Memory B cell (primary cell): ENCODE measurements around the gene SETX.

ENCODE experiments used
- ATAC-seq: fragments of 150-1000 bp; cut with Tn5 transposase; 2 replicates; pipeline ENCODE4 v1.10.0; 2021; ENCODE audit warnings: low read depth, mild to moderate bottlenecking, moderate library complexity
- DNase-seq, 2 donors: peaks; one replicate each; pipeline ENCODE4 v3.0.0; 2022; ENCODE audit warnings: low spot score in 2 of 2
- H3K27ac Mint-ChIP-seq: one replicate; pipeline ENCODE4 v1.8.0; 2022; ENCODE audit warnings: mild to moderate bottlenecking, moderate library complexity, mixed read lengths
- H3K27me3 Mint-ChIP-seq: one replicate; pipeline ENCODE4 v1.8.0; 2022; ENCODE audit warnings: mixed read lengths
- H3K36me3 Mint-ChIP-seq: one replicate; pipeline ENCODE4 v1.8.0; 2022; ENCODE audit warnings: mild to moderate bottlenecking, mixed read lengths
- H3K4me1 Mint-ChIP-seq: one replicate; pipeline ENCODE4 v1.8.0; 2022; ENCODE audit warnings: mixed read lengths
- H3K4me3 Mint-ChIP-seq: one replicate; pipeline ENCODE4 v1.8.0; 2022; ENCODE audit warnings: mild to moderate bottlenecking, moderate library complexity, mixed read lengths
- H3K9me3 Mint-ChIP-seq: one replicate; pipeline ENCODE4 v1.8.0; 2022; ENCODE audit warnings: mixed read lengths

Gene SETX

GRCh38 chr9:132236662-132237311 is 118.0 kb downstream of the SETX start:
- no peak for DNase-seq
- H3K36me3 Mint-ChIP-seq, result no peaks in the 10 kb centered on the region
- no peak overlapping the region for H3K27ac Mint-ChIP-seq
- H3K9me3 Mint-ChIP-seq, result no peaks in the 10 kb centered on the region
- H3K27me3 Mint-ChIP-seq, result no peaks in the 10 kb centered on the region
- H3K4me3 Mint-ChIP-seq, result no peak overlapping the region
- peaks cover 10% of the 10 kb centered on the region for H3K4me1 Mint-ChIP-seq
- no peak for ATAC-seq

- Mint-ChIP-seq H3K4me3 (no peak overlapping the region), H3K9me3 (no peaks in the 10 kb centered on the region), H3K27me3 (no peaks in the 10 kb centered on the region), H3K4me1 (peaks cover 7% of the 10 kb centered on the region), H3K36me3 (no peaks in the 10 kb centered on the region), H3K27ac (no peak overlapping the region)
- DNase-seq (peak; percentile 80 to 88), ATAC-seq (no peak)
Measured at GRCh38 chr9:132235894-132236661, 118.7 kb downstream of the SETX start.

DNA sequence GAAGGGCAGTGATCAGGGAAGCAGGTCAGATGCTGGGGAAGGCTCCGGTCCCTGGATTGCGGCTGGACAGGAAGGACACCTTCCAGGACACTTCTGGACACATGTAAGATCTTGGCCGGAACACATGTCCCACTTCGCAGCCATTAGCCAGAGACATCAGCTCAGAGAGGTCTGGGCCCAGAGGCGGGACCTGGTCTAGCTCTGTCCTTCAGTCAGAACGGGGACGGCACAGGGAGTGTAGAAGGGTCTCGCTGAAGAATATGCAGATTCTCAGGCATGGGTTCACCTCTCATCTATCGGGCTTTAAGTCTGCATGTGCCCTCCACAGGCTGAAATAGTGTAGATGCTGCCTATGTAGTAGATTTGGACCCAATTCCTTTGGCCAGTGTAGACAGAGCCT is 119.7 kb downstream of the SETX start:
- Mint-ChIP-seq H3K27me3 (peaks cover 1% of the 10 kb centered on the region), H3K27ac (no peak overlapping the region), H3K4me3 (no peak overlapping the region), H3K36me3 (no peaks in the 10 kb centered on the region), H3K4me1 (peaks cover 7% of the 10 kb centered on the region), H3K9me3 (no peaks in the 10 kb centered on the region)
- DNase-seq (no peak), ATAC-seq (no peak)

- peaks cover 1% of the 10 kb centered on the region for H3K27me3 Mint-ChIP-seq
- H3K4me1 Mint-ChIP-seq, result peaks cover 7% of the 10 kb centered on the region
- H3K27ac Mint-ChIP-seq, result no peak overlapping the region
- no peaks in the 10 kb centered on the region for H3K9me3 Mint-ChIP-seq
- no peak overlapping the region for H3K4me3 Mint-ChIP-seq
- DNase-seq (no peak), ATAC-seq (no peak)
- no peaks in the 10 kb centered on the region for H3K36me3 Mint-ChIP-seq
Measured at GRCh38 chr9:132234535-132234934, 120.3 kb downstream of the SETX start.

DNA sequence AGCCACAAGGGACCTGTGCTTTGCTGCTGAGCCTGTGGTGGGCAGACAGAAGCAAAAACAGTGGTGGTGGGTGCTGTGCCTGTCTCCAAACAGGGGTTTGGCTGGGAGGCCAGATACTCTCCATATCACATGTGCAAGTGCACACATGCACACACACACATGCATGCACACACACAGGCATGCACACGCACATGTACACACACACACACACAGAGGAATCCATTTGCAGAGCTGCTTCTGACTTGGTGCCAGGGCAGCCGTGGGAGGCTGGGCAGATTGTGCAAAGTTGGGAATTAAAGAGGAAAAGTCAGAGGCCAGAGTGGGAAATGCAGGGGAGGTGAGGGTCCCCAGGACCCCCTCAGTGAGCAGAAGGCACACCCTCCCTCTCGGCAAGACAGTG is 121.6 kb downstream of the SETX start:
- DNase-seq, result no peak
- Mint-ChIP-seq H3K4me3 (no peak overlapping the region), H3K36me3 (no peaks in the 10 kb centered on the region), H3K9me3 (no peaks in the 10 kb centered on the region), H3K27me3 (peaks cover 6% of the 10 kb centered on the region), H3K4me1 (peaks cover 3% of the 10 kb centered on the region), H3K27ac (no peak overlapping the region)
- no peak for ATAC-seq

DNA sequence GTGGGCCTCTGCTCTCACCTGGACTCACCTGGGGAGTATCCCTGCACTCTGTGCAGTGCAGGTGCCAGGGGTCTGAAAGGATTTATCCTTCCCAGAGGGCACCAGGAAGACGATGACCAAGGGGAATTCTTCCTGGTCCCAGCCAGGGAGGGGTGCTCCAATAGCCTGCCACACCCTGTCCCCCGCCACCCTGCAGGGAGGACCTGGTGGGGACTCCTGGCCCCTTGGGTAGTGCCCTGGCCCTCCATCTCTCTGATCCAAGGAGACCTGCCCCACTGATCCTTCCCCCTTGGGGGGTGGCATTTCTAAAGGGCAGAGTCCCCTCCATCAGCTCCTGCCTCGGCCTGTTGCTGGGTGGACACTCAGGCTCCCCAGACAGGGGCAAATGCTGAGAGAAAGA is 122.3 kb downstream of the SETX start:
- no peak overlapping the region for H3K27ac Mint-ChIP-seq
- H3K4me1 Mint-ChIP-seq, result peaks cover 3% of the 10 kb centered on the region
- no peaks in the 10 kb centered on the region for H3K36me3 Mint-ChIP-seq
- H3K4me3 Mint-ChIP-seq, result no peak overlapping the region
- peaks cover 7% of the 10 kb centered on the region for H3K27me3 Mint-ChIP-seq
- DNase-seq (no peak), ATAC-seq (no peak)
- no peaks in the 10 kb centered on the region for H3K9me3 Mint-ChIP-seq

DNA sequence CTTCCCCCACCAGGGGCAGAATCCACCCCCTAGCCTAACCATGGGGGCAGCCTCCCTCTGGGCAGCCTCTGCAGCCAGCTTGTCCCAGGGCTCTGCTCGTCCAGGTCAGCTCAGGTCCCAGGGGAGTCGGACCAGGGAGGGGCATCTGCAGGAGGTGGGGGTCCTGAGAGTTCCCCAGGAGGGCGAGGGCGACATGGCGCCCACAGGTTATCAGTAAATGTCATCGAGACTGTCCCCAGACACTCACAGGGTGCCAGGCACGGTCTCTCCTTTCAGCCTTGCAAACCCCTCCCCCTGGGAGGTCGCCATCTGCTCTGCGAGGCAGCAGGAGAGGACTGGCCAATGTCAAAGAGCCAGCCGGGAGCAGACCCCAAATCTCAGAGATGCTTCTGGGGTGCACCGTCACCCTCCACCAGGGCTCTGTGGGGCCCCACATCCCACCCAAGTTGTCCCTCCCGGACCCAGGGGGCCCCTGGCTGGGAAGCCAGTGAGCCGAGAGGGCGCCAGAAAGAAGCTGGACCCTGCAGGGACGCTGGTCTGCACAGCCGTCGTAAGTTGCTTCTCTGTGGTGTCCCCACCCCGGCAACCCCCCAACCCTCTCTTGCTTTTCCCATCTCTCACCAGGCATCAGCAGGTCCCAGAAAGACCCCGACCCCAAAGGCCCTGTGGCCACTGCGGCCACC is 123.6 kb downstream of the SETX start:
- Mint-ChIP-seq H3K4me3 (no peak overlapping the region), H3K27ac (no peak overlapping the region), H3K4me1 (peaks cover 3% of the 10 kb centered on the region), H3K36me3 (no peaks in the 10 kb centered on the region), H3K27me3 (peaks cover 12% of the 10 kb centered on the region), H3K9me3 (no peaks in the 10 kb centered on the region)
- no peak for ATAC-seq
- DNase-seq, result no peak

DNA sequence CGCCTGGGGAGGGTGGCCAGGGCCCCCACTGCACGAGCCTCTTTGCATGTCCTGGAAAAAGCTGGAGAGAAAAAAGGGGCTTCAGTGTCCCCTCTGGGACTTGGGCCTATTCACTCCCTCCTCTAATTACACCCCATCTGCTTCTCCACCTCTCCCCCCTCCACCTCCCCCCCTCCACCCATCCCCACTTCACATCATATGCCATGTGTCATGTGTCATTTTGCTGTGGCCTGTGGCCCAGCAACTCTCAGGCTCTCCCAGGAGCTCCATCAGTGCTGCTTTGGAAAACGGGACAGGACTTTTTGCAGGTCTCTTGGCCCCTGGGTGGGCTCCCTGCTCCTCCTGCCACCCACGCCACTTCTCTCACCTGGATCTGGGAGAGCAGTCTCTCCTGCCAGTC is 124.2 kb downstream of the SETX start:
- Mint-ChIP-seq H3K27ac (no peak overlapping the region), H3K9me3 (no peaks in the 10 kb centered on the region)

DNA sequence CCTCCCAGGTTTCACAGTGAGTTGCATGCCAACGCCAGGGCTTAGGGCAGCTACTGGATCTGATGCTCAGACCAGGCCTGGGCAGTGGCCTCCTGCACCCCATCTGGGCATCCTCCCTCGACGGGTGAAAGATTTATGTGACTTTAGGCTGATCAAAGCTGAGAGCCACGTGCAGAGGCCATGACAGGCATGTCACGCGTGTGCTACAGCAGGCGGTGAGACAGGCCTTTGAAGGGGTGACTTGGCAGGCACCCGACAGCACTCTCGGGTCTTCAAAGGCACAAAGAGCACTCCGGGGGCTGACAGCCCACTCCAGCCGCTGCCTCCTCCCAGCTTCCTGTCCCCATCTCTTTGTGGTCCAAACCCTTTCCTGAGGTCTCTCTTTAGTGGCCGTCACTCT is 126.7 kb downstream of the SETX start:
- no peak for DNase-seq
- Mint-ChIP-seq H3K9me3 (no peaks in the 10 kb centered on the region), H3K4me3 (no peak overlapping the region), H3K27ac (no peak overlapping the region), H3K36me3 (no peaks in the 10 kb centered on the region), H3K27me3 (peaks cover 14% of the 10 kb centered on the region), H3K4me1 (no peaks in the 10 kb centered on the region)
- ATAC-seq, result no peak

More for the DNA sequence above, 124.2 kb downstream of the SETX start:
- H3K4me1 Mint-ChIP-seq, result no peaks in the 10 kb centered on the region
- no peak overlapping the region for H3K4me3 Mint-ChIP-seq
- H3K27me3 Mint-ChIP-seq, result peaks cover 12% of the 10 kb centered on the region
- ATAC-seq (no peak), DNase-seq (no peak)
- H3K36me3 Mint-ChIP-seq, result no peaks in the 10 kb centered on the region

- Mint-ChIP-seq H3K4me1 (no peaks in the 10 kb centered on the region), H3K4me3 (no peak overlapping the region), H3K9me3 (no peaks in the 10 kb centered on the region), H3K27me3 (peaks cover 14% of the 10 kb centered on the region), H3K27ac (no peak overlapping the region), H3K36me3 (no peaks in the 10 kb centered on the region)
- DNase-seq, result no peak
- no peak for ATAC-seq
Measured at GRCh38 chr9:132226571-132227430, 128.0 kb downstream of the SETX start.

DNA sequence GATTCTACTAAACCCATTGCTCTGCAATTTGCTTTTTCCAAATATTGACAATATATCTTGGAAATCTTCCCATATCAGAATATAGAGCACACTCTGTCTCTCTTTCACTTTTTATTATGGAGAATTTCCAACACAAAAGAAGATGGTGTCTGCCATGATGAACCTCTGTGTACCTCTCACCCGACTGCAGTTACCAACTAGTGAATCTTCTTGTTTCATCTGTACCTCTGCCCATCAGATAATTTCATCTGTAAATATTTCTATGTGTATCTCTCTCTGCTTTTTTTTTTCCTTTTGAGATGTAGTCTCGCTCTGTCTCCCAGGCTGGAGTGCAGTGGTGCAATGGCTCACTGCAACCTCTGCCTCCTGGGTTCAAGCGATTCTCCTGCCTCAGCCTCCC is 130.1 kb downstream of the SETX start:
- H3K27ac Mint-ChIP-seq, result no peak overlapping the region
- ATAC-seq, result no peak

DNA sequence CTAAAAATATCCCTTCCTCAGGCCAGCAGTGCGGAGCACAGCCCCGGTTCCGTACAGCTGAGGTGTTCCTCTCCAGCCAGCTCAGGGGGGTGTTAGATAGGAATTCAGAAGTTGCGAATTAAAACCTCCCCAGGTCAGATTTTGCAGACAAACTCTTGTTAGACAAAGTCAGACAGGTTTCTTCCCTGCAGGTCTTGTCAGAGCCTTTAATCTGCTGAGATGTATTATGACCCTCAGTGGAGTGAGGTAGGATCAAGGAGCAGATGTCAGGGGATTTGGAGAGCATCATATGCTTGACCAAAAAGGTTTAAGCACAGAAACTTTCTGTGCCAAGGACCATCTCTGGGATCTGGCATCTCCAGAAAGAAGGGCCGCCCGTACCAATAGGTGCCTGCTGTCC is 132.8 kb downstream of the SETX start:
- no peak overlapping the region for H3K4me3 Mint-ChIP-seq
- DNase-seq (no peak), ATAC-seq (no peak)
- H3K4me1 Mint-ChIP-seq, result no peaks in the 10 kb centered on the region
- no peaks in the 10 kb centered on the region for H3K9me3 Mint-ChIP-seq
- H3K27me3 Mint-ChIP-seq, result peaks cover 6% of the 10 kb centered on the region
- no peak overlapping the region for H3K27ac Mint-ChIP-seq
- no peaks in the 10 kb centered on the region for H3K36me3 Mint-ChIP-seq

More for the DNA sequence above, 130.1 kb downstream of the SETX start:
- H3K4me1 Mint-ChIP-seq, result no peaks in the 10 kb centered on the region
- H3K27me3 Mint-ChIP-seq, result peaks cover 15% of the 10 kb centered on the region
- no peak for DNase-seq
- no peaks in the 10 kb centered on the region for H3K9me3 Mint-ChIP-seq
- no peaks in the 10 kb centered on the region for H3K36me3 Mint-ChIP-seq
- H3K4me3 Mint-ChIP-seq, result no peak overlapping the region

DNA sequence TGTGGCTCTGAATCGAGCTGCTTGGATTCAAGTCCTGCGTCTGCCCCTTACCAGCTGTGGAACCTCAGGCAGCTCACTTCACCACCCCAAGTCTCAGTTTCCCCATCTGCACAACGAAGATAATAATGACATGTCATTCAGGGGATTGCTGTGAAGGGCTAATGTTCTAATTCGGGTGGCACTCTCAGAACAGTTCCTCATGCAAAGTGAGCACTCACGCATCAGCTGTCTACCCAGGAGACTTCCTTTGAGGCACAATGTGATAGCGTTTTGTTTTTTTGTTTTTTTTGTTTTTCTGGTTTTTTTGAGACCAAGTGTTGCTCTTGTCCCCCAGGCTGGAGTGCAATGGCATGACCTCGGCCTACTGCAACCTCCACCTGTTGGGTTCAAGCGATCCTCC is 136.6 kb downstream of the SETX start:
- Mint-ChIP-seq H3K4me3 (no peak overlapping the region), H3K27ac (no peak overlapping the region), H3K9me3 (no peaks in the 10 kb centered on the region), H3K36me3 (no peaks in the 10 kb centered on the region), H3K4me1 (no peaks in the 10 kb centered on the region), H3K27me3 (peaks cover 7% of the 10 kb centered on the region)
- ATAC-seq (no peak), DNase-seq (no peak)
